ENCODE results near the gene CDC37. TPM values are rescaled to one million over a fixed set of nuclear protein-coding genes. Genes with fewer than 3 reads are reported as not detected.

Gene CDC37
- total RNA-seq, 1 experiment from 2014 or later, result 260 TPM

DNA sequence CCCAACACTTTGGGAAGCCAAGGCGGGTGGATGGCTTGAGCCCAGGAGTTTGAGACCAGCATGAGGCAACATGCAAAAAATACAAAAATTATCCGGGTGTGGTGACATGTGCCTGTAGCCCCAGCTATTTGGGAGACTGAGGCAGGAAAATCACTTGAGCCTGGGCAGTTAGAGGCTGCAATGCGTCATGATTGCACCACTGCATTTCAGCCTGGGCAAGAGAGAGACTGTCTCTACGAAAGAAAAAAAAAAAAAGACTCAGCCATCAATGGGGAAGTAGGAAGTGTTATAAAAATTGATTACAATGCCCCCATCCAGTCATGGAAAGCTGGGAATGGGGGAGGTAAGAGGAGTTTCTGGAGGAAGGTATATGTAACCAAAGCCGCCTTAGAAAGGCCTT, 28.4 kb downstream of the CDC37 start:
- no peaks in the 10 kb centered on the region for H4K20me1 ChIP-seq (ENCODE audit: insufficient read depth)
- TF ChIP-seq SP1 (IDR thresholded peaks at IDR 0.05; ENCODE audit: low read depth), result no peak
- no peak for TF ChIP-seq TCF7L2 (IDR thresholded peaks at IDR 0.05; ENCODE audit: borderline replicate concordance, extremely low read depth, insufficient read depth, insufficient read length)
- TF ChIP-seq RAD21 (IDR thresholded peaks at IDR 0.05; ENCODE audit: low read depth), result no peak
- no peak for TF ChIP-seq SRF (IDR thresholded peaks at IDR 0.05; ENCODE audit: low read depth)
- no peak for TF ChIP-seq EGR1 (IDR thresholded peaks at IDR 0.05; ENCODE audit: low read depth)
- TF ChIP-seq, protein P1, sequence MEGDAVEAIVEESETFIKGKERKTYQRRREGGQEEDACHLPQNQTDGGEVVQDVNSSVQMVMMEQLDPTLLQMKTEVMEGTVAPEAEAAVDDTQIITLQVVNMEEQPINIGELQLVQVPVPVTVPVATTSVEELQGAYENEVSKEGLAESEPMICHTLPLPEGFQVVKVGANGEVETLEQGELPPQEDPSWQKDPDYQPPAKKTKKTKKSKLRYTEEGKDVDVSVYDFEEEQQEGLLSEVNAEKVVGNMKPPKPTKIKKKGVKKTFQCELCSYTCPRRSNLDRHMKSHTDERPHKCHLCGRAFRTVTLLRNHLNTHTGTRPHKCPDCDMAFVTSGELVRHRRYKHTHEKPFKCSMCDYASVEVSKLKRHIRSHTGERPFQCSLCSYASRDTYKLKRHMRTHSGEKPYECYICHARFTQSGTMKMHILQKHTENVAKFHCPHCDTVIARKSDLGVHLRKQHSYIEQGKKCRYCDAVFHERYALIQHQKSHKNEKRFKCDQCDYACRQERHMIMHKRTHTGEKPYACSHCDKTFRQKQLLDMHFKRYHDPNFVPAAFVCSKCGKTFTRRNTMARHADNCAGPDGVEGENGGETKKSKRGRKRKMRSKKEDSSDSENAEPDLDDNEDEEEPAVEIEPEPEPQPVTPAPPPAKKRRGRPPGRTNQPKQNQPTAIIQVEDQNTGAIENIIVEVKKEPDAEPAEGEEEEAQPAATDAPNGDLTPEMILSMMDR (IDR thresholded peaks at IDR 0.05 in 2 of 3, conservative IDR thresholded peaks at IDR 0.05 in 1 of 3; ENCODE audit: borderline replicate concordance in 1 of 3, insufficient read depth in 1 of 3, low read depth in 2 of 3, low read length in 2 of 3), result no peak
- TF ChIP-seq, protein P2, sequence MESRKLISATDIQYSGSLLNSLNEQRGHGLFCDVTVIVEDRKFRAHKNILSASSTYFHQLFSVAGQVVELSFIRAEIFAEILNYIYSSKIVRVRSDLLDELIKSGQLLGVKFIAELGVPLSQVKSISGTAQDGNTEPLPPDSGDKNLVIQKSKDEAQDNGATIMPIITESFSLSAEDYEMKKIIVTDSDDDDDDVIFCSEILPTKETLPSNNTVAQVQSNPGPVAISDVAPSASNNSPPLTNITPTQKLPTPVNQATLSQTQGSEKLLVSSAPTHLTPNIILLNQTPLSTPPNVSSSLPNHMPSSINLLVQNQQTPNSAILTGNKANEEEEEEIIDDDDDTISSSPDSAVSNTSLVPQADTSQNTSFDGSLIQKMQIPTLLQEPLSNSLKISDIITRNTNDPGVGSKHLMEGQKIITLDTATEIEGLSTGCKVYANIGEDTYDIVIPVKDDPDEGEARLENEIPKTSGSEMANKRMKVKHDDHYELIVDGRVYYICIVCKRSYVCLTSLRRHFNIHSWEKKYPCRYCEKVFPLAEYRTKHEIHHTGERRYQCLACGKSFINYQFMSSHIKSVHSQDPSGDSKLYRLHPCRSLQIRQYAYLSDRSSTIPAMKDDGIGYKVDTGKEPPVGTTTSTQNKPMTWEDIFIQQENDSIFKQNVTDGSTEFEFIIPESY (IDR thresholded peaks at IDR 0.05; ENCODE audit: extremely low read depth, insufficient replicate concordance, low read length), result no peak
- no peak for TF ChIP-seq YY1 (IDR thresholded peaks at IDR 0.05; ENCODE audit: extremely low read depth, insufficient replicate concordance, low read depth, low read length)
- no peak for TF ChIP-seq SIN3A (IDR thresholded peaks at IDR 0.05; ENCODE audit: low read depth)
- no peak for TF ChIP-seq FOSL1 (IDR thresholded peaks at IDR 0.05; ENCODE audit: low read depth)
- TF ChIP-seq EZH2 (IDR thresholded peaks at IDR 0.05), result no peak
- TF ChIP-seq, protein P3, sequence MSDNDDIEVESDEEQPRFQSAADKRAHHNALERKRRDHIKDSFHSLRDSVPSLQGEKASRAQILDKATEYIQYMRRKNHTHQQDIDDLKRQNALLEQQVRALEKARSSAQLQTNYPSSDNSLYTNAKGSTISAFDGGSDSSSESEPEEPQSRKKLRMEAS (IDR thresholded peaks at IDR 0.05), result no peak
- TF ChIP-seq POLR2AphosphoS5 (IDR thresholded peaks at IDR 0.05; ENCODE audit: low read depth, low read length), result no peak
- TF ChIP-seq, protein P4, sequence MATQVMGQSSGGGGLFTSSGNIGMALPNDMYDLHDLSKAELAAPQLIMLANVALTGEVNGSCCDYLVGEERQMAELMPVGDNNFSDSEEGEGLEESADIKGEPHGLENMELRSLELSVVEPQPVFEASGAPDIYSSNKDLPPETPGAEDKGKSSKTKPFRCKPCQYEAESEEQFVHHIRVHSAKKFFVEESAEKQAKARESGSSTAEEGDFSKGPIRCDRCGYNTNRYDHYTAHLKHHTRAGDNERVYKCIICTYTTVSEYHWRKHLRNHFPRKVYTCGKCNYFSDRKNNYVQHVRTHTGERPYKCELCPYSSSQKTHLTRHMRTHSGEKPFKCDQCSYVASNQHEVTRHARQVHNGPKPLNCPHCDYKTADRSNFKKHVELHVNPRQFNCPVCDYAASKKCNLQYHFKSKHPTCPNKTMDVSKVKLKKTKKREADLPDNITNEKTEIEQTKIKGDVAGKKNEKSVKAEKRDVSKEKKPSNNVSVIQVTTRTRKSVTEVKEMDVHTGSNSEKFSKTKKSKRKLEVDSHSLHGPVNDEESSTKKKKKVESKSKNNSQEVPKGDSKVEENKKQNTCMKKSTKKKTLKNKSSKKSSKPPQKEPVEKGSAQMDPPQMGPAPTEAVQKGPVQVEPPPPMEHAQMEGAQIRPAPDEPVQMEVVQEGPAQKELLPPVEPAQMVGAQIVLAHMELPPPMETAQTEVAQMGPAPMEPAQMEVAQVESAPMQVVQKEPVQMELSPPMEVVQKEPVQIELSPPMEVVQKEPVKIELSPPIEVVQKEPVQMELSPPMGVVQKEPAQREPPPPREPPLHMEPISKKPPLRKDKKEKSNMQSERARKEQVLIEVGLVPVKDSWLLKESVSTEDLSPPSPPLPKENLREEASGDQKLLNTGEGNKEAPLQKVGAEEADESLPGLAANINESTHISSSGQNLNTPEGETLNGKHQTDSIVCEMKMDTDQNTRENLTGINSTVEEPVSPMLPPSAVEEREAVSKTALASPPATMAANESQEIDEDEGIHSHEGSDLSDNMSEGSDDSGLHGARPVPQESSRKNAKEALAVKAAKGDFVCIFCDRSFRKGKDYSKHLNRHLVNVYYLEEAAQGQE (IDR thresholded peaks at IDR 0.05; ENCODE audit: low read depth), result no peak
- TF ChIP-seq EZH2phosphoT487 (IDR thresholded peaks at IDR 0.05; ENCODE audit: borderline replicate concordance), result no peak
- H3K27me3 ChIP-seq (ENCODE audit: insufficient read depth, low read length), result no peaks in the 10 kb centered on the region
- no peak overlapping the region for H3K4me2 ChIP-seq (ENCODE audit: low read length)
- CTCF ChIA-PET, result no interaction called here
- no peak overlapping the region for H2AFZ ChIP-seq (ENCODE audit: low read depth, low read length, poor library complexity, severe bottlenecking)
- no peak overlapping the region for H3K4me3 ChIP-seq (replicated peaks in 1 of 2; ENCODE audit: low read depth in 1 of 2, low read length in 2 of 2)
- no peak for DNase-seq (ENCODE audit: low read depth, low spot score)
- H3K4me1 ChIP-seq (ENCODE audit: control insufficient read depth in 1 of 2, insufficient read depth in 2 of 2, low read length in 2 of 2), result peaks cover 2 to 5% of the 10 kb centered on the region in 2 experiments; a peak in 2 of 4 replicates
- RAD21 ChIA-PET (ENCODE audit: low non-redundant PET in 1 of 2, low total read pairs in 2 of 2, uncharacterized antibody in 2 of 2, unreplicated experiment in 2 of 2), result no interaction called here
- POLR2A ChIA-PET, result no interaction called here
- peaks cover 6% of the 10 kb centered on the region for H3K79me2 ChIP-seq (ENCODE audit: insufficient read depth, low read length)
- no peak overlapping the region for H3K27ac ChIP-seq (ENCODE audit: low read depth, low read length)
- no peak for ATAC-seq
- intact Hi-C loops (cut with micrococcal nuclease), result no loop called here
- H3K9ac ChIP-seq (ENCODE audit: low read length), result no peak overlapping the region
- H3K9me3 ChIP-seq (ENCODE audit: control insufficient read depth in 1 of 2, insufficient read depth in 1 of 2, low read depth in 1 of 2, low read length in 2 of 2), result no peaks in the 10 kb centered on the region
- H3K9me2 ChIP-seq (ENCODE audit: insufficient read depth), result no peaks in the 10 kb centered on the region
- peaks cover 0 to 6% of the 10 kb centered on the region in 2 experiments; a peak in 2 of 4 replicates for H3K36me3 ChIP-seq (ENCODE audit: control insufficient read depth in 1 of 2, insufficient read depth in 2 of 2, low read length in 2 of 2)
- no TSS peak for BruUV-seq (replicated peaks)
